GM23248 (cell line): ENCODE measurements around the gene RNF144B.

Experiments
- EZH2 ChIP-seq: fragments of 200-600 bp; sonication (generic); IDR thresholded peaks from 2 replicates; pipeline ENCODE4 v1.6.1; 2018; ENCODE audit warnings: antibody characterized with exemption, mild to moderate bottlenecking; ENCODE audit not compliant: insufficient read depth, poor library complexity, severe bottlenecking
- EZH2phosphoT487 ChIP-seq: fragments of 200-600 bp; sonication (generic); IDR thresholded peaks from 2 replicates; pipeline ENCODE4 v1.6.1; 2018; ENCODE audit warnings: antibody characterized with exemption, moderate library complexity, mild to moderate bottlenecking, low read depth; ENCODE audit not compliant: insufficient read depth

DNA sequence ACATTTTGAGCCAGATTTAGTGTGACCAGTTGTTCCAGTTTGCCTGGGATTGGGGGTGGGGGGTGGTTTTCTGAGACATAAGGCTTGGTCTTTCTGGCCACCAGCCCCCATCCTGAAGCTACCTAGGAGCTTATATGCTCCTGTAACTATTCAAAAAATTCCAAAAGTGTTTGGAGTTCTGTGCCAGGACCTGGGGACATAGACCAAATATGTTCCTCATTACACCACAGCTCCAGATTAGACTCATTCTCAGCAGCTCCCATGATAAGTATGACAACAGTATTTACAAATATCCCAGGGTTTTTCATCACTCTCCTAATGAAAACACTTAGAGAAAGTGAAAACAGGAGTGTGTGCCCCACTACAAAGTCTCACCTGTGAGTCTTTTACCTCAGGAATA is 37.8 kb upstream of the RNF144B start:
- TF ChIP-seq EZH2phosphoT487 (no peak), EZH2 (no peak)
